ENCODE data around the gene ARNT2.

ARNT2 gene

DNA sequence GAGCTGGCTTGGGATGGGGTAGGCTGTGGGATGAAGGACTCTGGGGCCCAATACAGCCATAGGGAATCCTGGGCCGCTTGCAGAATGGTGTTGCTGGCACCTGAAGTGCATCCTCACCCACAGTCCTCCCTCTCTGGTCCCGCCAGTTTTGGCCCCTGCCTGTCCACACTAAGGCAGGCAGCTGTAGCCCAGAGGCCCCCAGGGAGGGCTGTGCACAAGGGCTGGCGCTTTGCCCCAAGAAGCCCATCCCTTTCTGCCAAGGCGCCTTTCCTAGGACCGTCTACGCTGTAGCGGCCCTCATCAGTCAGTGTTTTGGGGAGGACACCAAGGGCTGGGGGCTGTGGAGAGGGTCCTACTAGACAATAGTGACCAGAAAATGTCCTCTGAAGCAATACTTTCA lies 174.7 kb downstream of the ARNT2 start:
- no peak overlapping the region for H3K4me3 ChIP-seq (ENCODE audit: low read depth, low read length)
- DNase-seq (ENCODE audit: low read depth), result no peak
- TF ChIP-seq, protein P1, sequence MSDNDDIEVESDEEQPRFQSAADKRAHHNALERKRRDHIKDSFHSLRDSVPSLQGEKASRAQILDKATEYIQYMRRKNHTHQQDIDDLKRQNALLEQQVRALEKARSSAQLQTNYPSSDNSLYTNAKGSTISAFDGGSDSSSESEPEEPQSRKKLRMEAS (IDR thresholded peaks at IDR 0.05; ENCODE audit: low read depth, low read length), result no peak
- TF ChIP-seq, protein P2, sequence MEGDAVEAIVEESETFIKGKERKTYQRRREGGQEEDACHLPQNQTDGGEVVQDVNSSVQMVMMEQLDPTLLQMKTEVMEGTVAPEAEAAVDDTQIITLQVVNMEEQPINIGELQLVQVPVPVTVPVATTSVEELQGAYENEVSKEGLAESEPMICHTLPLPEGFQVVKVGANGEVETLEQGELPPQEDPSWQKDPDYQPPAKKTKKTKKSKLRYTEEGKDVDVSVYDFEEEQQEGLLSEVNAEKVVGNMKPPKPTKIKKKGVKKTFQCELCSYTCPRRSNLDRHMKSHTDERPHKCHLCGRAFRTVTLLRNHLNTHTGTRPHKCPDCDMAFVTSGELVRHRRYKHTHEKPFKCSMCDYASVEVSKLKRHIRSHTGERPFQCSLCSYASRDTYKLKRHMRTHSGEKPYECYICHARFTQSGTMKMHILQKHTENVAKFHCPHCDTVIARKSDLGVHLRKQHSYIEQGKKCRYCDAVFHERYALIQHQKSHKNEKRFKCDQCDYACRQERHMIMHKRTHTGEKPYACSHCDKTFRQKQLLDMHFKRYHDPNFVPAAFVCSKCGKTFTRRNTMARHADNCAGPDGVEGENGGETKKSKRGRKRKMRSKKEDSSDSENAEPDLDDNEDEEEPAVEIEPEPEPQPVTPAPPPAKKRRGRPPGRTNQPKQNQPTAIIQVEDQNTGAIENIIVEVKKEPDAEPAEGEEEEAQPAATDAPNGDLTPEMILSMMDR (IDR thresholded peaks at IDR 0.05; ENCODE audit: low read depth, low read length), result no peak
- TF ChIP-seq POLR2A (IDR thresholded peaks at IDR 0.05; ENCODE audit: extremely low read depth, insufficient read length) (no peak), MYC (IDR thresholded peaks at IDR 0.05; ENCODE audit: low read depth, low read length) (no peak)

DNA sequence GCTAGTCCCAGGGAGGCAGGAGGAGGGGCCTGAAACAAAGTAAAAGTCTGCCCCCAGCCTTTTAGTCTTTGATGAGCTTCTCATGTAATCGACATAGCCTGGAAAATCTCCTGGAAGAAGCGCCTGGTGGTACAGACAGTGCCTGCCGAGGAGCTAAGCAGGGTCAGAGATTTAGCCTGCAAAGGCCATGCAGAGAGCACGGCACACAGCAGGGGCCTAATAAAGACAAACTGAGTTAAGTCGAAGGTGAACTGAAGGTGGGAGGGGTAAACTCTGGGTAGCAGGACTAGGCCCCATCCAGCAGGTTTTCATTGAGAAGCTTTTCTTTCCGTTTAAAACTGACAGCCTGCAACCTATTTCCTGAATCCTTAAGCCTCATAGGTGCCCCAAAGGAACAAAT lies 175.4 kb downstream of the ARNT2 start:
- TF ChIP-seq POLR2A (IDR thresholded peaks at IDR 0.05; ENCODE audit: extremely low read depth, insufficient read length), result no peak
- TF ChIP-seq, protein P2 (IDR thresholded peaks at IDR 0.05; ENCODE audit: low read depth, low read length), result no peak
- no peak for DNase-seq (ENCODE audit: low read depth)

DNA sequence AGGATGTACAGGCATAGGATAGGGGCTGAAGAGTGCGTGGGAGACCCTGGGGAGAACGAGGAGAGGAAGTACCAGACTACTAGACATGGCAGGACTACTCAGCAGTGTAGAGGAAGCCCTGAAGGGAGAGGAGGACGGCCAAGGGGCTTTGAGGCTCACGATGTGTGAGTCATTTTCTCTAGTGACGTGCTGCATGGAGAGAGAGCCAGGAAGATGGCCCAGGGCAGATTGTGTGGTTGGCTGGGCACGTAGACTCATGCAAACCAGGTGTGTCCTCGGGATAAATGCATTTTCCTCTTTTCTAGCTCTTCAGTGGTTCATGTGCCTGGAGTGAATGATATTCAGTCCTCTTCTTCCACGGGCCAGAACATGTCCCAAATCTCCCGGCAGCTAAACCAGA lies 175.9 kb downstream of the ARNT2 start:
- no peak overlapping the region for H3K4me3 ChIP-seq (ENCODE audit: low read depth, low read length)
- DNase-seq (ENCODE audit: low read depth), result peak; percentile 83
- TF ChIP-seq, protein P2 (IDR thresholded peaks at IDR 0.05; ENCODE audit: low read depth, low read length), result no peak
- TF ChIP-seq, protein P1 (IDR thresholded peaks at IDR 0.05; ENCODE audit: low read depth, low read length), result 0 out of 2 replicates have a peak, but pooled peaks have one; percentile 6
- TF ChIP-seq MYC (IDR thresholded peaks at IDR 0.05; ENCODE audit: low read depth, low read length), result 0 out of 2 replicates have a peak, but pooled peaks have one; percentile 26

More for the DNA sequence above, 175.4 kb downstream of the ARNT2 start:
- no peak overlapping the region for H3K4me3 ChIP-seq (ENCODE audit: low read depth, low read length)

DNA sequence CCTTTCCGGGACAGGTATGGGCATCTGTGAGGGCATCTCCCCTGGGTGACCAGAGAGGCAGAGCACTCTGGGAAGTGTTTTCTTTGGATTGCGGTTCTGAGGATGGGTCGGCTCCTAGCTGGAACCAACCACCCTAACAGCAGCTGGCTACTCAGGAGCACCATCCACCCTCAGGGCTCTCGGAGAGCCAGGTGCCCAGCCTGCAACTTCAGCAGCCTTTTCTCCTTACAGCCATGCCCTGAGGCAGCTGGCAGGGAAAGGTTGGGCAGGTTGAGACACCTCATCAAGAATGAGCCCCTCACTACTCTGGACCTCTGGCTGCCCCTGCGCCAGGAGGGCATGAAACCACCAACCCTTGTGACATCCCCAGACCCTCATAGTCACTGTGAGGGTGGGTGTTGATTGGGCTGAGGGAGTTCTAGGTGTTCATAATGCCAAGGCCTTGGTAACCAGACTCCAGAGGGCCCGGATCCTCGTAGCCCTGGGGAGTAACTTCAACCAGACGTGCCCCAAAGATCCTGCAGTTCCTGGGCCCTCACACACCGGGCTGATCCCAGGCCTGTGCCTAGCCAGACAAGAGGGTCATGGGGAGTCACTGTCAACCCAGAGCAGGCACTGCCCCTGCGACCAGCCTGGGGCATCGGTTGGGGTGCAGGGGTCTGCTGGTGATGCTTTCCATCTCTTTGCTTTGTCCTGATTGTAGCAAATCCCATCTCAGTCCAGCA lies 176.5 kb downstream of the ARNT2 start:
- H3K4me3 ChIP-seq (ENCODE audit: low read depth, low read length), result no peak overlapping the region
- TF ChIP-seq, protein P1 (IDR thresholded peaks at IDR 0.05; ENCODE audit: low read depth, low read length), result no peak
- TF ChIP-seq MYC (IDR thresholded peaks at IDR 0.05; ENCODE audit: low read depth, low read length), result no peak
- no peak for TF ChIP-seq POLR2A (IDR thresholded peaks at IDR 0.05; ENCODE audit: extremely low read depth, insufficient read length)
- TF ChIP-seq, protein P2 (IDR thresholded peaks at IDR 0.05; ENCODE audit: low read depth, low read length), result no peak
- no peak for DNase-seq (ENCODE audit: low read depth)

DNA sequence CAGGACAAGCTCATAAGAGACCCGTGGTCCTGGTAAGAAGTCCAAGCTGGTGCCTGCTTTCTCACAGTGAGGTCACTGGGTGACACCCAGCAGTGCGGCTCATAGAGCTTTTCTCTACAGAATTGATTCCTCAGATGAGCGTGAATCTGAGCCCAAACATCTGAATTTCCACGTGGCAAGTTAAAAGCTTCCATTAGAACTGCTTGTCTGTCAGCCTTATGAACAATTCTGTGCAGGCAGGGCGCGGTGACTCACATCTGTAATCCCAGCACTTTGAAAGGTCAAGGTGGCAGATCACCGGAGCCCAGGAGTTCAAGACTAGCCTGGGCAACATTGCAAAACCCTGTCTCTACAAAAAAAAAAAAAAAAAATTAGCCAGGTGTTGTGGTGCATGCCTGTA lies 177.8 kb downstream of the ARNT2 start:
- no peak overlapping the region for H3K4me3 ChIP-seq (ENCODE audit: low read depth, low read length)
- TF ChIP-seq, protein P2 (IDR thresholded peaks at IDR 0.05; ENCODE audit: low read depth, low read length), result no peak
- TF ChIP-seq POLR2A (IDR thresholded peaks at IDR 0.05; ENCODE audit: extremely low read depth, insufficient read length) (no peak), MYC (IDR thresholded peaks at IDR 0.05; ENCODE audit: low read depth, low read length) (no peak)
- TF ChIP-seq, protein P1 (IDR thresholded peaks at IDR 0.05; ENCODE audit: low read depth, low read length), result no peak
- DNase-seq (ENCODE audit: low read depth), result no peak

Measured in NB4 (cell line).